ENCODE measurements around the gene TMTC2. TPM values are rescaled to one million over a fixed set of nuclear protein-coding genes. Genes with fewer than 3 reads are reported as not detected.

TMTC2 gene
- total RNA-seq, 1 donor from 2014 or later = 2.2 TPM

GRCh38 chr12:82880442-82880901 lies 193.8 kb downstream of the TMTC2 start:
- CTCF ChIA-PET = no interaction called here
- POLR2A ChIA-PET = no interaction called here
- Mint-ChIP-seq H3K27me3 (no peaks in the 10 kb centered on the region), H3K27ac (no peak overlapping the region), H3K36me3 (ENCODE audit: low read depth) (no peaks in the 10 kb centered on the region), H3K4me1 (no peaks in the 10 kb centered on the region), H3K4me3 (no peak overlapping the region), H3K9me3 (peaks cover 2% of the 10 kb centered on the region)
- no peak for TF ChIP-seq CTCF (IDR thresholded peaks at IDR 0.05)
- DNase-seq (no peak), ATAC-seq (ENCODE audit: low read depth) (no peak)
- intact Hi-C loops (cut with micrococcal nuclease) = no loop called here

- DNase-seq (no peak), ATAC-seq (ENCODE audit: low read depth) (no peak)
- intact Hi-C loops (cut with micrococcal nuclease) = no loop called here
- Mint-ChIP-seq H3K27ac (no peak overlapping the region), H3K27me3 (no peaks in the 10 kb centered on the region), H3K36me3 (ENCODE audit: low read depth) (no peaks in the 10 kb centered on the region), H3K4me1 (no peaks in the 10 kb centered on the region), H3K4me3 (no peak overlapping the region), H3K9me3 (no peaks in the 10 kb centered on the region)
- ChIA-PET POLR2A (no interaction called here), CTCF (no interaction called here)
- TF ChIP-seq CTCF (IDR thresholded peaks at IDR 0.05) = no peak
These were observed 197.0 kb downstream of the TMTC2 start for GRCh38 chr12:82883394-82884355.

GRCh38 chr12:82886671-82887340 lies 200.1 kb downstream of the TMTC2 start:
- ATAC-seq (ENCODE audit: low read depth) = no peak
- TF ChIP-seq CTCF (IDR thresholded peaks at IDR 0.05) = no peak
- H3K27me3 Mint-ChIP-seq = no peaks in the 10 kb centered on the region
- no peak for DNase-seq
- ChIA-PET POLR2A (no interaction called here), CTCF (no interaction called here)
- H3K36me3 Mint-ChIP-seq (ENCODE audit: low read depth) = no peaks in the 10 kb centered on the region
- no peaks in the 10 kb centered on the region for H3K4me1 Mint-ChIP-seq
- intact Hi-C loops (cut with micrococcal nuclease) = no loop called here
- no peak overlapping the region for H3K27ac Mint-ChIP-seq
- no peak overlapping the region for H3K4me3 Mint-ChIP-seq
- no peaks in the 10 kb centered on the region for H3K9me3 Mint-ChIP-seq

GRCh38 chr12:82893896-82894295 lies 207.2 kb downstream of the TMTC2 start:
- no peak for TF ChIP-seq CTCF (IDR thresholded peaks at IDR 0.05)
- Mint-ChIP-seq H3K27ac (no peak overlapping the region), H3K36me3 (ENCODE audit: low read depth) (no peaks in the 10 kb centered on the region), H3K4me3 (no peak overlapping the region), H3K9me3 (no peaks in the 10 kb centered on the region), H3K4me1 (no peaks in the 10 kb centered on the region), H3K27me3 (no peaks in the 10 kb centered on the region)
- no peak for ATAC-seq (ENCODE audit: low read depth)
- intact Hi-C loops (cut with micrococcal nuclease) = no loop called here
- DNase-seq = no peak
- ChIA-PET CTCF (no interaction called here), POLR2A (no interaction called here)

- DNase-seq (no peak), ATAC-seq (ENCODE audit: low read depth) (no peak)
- ChIA-PET CTCF (no interaction called here), POLR2A (no interaction called here)
- intact Hi-C loops (cut with micrococcal nuclease) = no loop called here
- no peak overlapping the region for H3K27ac Mint-ChIP-seq
- no peaks in the 10 kb centered on the region for H3K9me3 Mint-ChIP-seq
- no peaks in the 10 kb centered on the region for H3K27me3 Mint-ChIP-seq
- TF ChIP-seq CTCF (IDR thresholded peaks at IDR 0.05) = no peak
- no peaks in the 10 kb centered on the region for H3K4me1 Mint-ChIP-seq
- no peaks in the 10 kb centered on the region for H3K36me3 Mint-ChIP-seq (ENCODE audit: low read depth)
- H3K4me3 Mint-ChIP-seq = no peak overlapping the region
These were observed 209.6 kb downstream of the TMTC2 start for GRCh38 chr12:82896277-82896676.

All from activated B cell treated with CpG ODN at 0.5 μM for 24 hours (primary cell).